SK-N-SH (cell line): ENCODE measurements around the gene B4GALNT3. TPM values are rescaled to one million over a fixed set of nuclear protein-coding genes. Genes with fewer than 3 reads are reported as not detected.

Experiments used
- CTCF ChIA-PET: fragments of 300-600, 350-600 bp; formaldehyde crosslinking; extraction: SDS; loops from one replicate; lab custom pipeline; 2021; lab: Yijun Ruan, JAX
- POLR2A ChIA-PET: fragments of 350-600 bp; sonication (Branson Sonifier 250); formaldehyde crosslinking; extraction: SDS; loops from one replicate; lab custom pipeline; 2020; ENCODE audit warnings: antibody characterized with exemption, inconsistent platforms; lab: Yijun Ruan, JAX
- DNase-seq: peaks from one replicate; pipeline ENCODE4 v3.0.0; 2012
- H2AFZ ChIP-seq: fragments of 200-600 bp; sonication (generic); 2 replicates; pipeline ENCODE4 v1.8.1; 2016; ENCODE audit warnings: antibody characterized with exemption, mild to moderate bottlenecking, low read depth
- H3F3A ChIP-seq: fragments of 200-600 bp; sonication (generic); replicated peaks from 2 replicates; pipeline ENCODE3; 2016; ENCODE audit warnings: antibody characterized with exemption, mild to moderate bottlenecking; ENCODE audit not compliant: insufficient read depth
- H3K27ac ChIP-seq, 2 experiments: fragments of 200-500 bp in 1 of 2; fragments of 200-600 bp in 1 of 2; sonication (Bioruptor generic) in 1 of 2; sonication (generic), shearing (Covaris generic) in 1 of 2; 2 replicates each; pipeline versions ENCODE4 v1.5.1 to v1.6.1; 2014 to 2016; ENCODE audit warnings: low read depth in 2 of 2, inconsistent platforms in 1 of 2, low read length in 1 of 2, mild to moderate bottlenecking in 1 of 2, mixed read lengths in 1 of 2
- H3K27me3 ChIP-seq: fragments of 200-600 bp; sonication (generic), shearing (Covaris generic); 2 replicates; pipeline ENCODE4 v1.6.1; 2016; ENCODE audit warnings: mixed run types; ENCODE audit not compliant: insufficient read depth
- H3K36me3 ChIP-seq, 2 experiments: fragments of 200-500 bp in 1 of 2; fragments of 200-600 bp in 1 of 2; sonication (Bioruptor generic) in 1 of 2; sonication (generic) in 1 of 2; replicated peaks in 1 of 2; 2 replicates each; pipeline versions ENCODE3 to v1.5.1; 2014 to 2016; ENCODE audit warnings: low read length in 1 of 2, mild to moderate bottlenecking in 1 of 2; ENCODE audit not compliant: insufficient read depth in 2 of 2, control insufficient read depth in 1 of 2
- H3K4me1 ChIP-seq, 2 experiments: fragments of 200-500 bp in 1 of 2; fragments of 200-600 bp in 1 of 2; sonication (Bioruptor generic) in 1 of 2; sonication (generic), shearing (Covaris generic) in 1 of 2; 2 replicates each; pipeline versions ENCODE4 v1.5.1 to v1.6.1; 2014 to 2016; ENCODE audit warnings: low read depth in 1 of 2, low read length in 1 of 2, mixed run types in 1 of 2; ENCODE audit not compliant: insufficient read depth in 2 of 2, control insufficient read depth in 1 of 2
- H3K4me2 ChIP-seq: fragments of 200-600 bp; sonication (generic), shearing (Covaris generic); 2 replicates; pipeline ENCODE4 v1.6.1; 2017; ENCODE audit warnings: mixed run types
- H3K4me3 ChIP-seq, 2 experiments: fragments of 200-500 bp in 1 of 2; fragments of 200-600 bp in 1 of 2; sonication (Bioruptor generic) in 1 of 2; sonication (generic), shearing (Covaris generic) in 1 of 2; 2 replicates each; pipeline versions ENCODE4 v1.5.1 to v1.8.1; 2014 to 2016; ENCODE audit warnings: low read depth in 2 of 2, inconsistent platforms in 1 of 2, low read length in 1 of 2, mild to moderate bottlenecking in 1 of 2, mixed read lengths in 1 of 2, moderate library complexity in 1 of 2
- H3K79me2 ChIP-seq: fragments of 200-600 bp; sonication (generic); 2 replicates; pipeline ENCODE4 v1.8.1; 2017; ENCODE audit warnings: mild to moderate bottlenecking; ENCODE audit not compliant: insufficient read depth
- H3K9ac ChIP-seq: fragments of 200-600 bp; sonication (generic); 2 replicates; pipeline ENCODE4 v1.6.1; 2017; ENCODE audit warnings: mixed run types
- H3K9me2 ChIP-seq: fragments of 200-600 bp; sonication (generic); 2 replicates; pipeline ENCODE4 v1.6.1; 2017; ENCODE audit warnings: mixed run types
- H3K9me3 ChIP-seq: fragments of 200-600 bp; sonication (generic); 2 replicates; pipeline ENCODE4 v1.6.1; 2017; ENCODE audit warnings: mixed run types, mild to moderate bottlenecking, moderate library complexity
- H4K20me1 ChIP-seq: fragments of 200-600 bp; sonication (generic); 2 replicates; pipeline ENCODE4 v1.6.1; 2017; ENCODE audit warnings: mild to moderate bottlenecking, mixed run types; ENCODE audit not compliant: insufficient read depth
- CHD2 ChIP-seq: fragments of 150-350 bp; IDR thresholded peaks from 2 replicates; pipeline ENCODE4 v1.6.1; 2018; ENCODE audit warnings: low read length; ENCODE audit not compliant: partially characterized antibody
- EZH2phosphoT487 ChIP-seq: fragments of 200-600 bp; sonication (generic); IDR thresholded peaks from 2 replicates; pipeline ENCODE4 v1.6.1; 2017; ENCODE audit warnings: low read depth, mixed run types, mild to moderate bottlenecking, antibody characterized with exemption, moderate library complexity, borderline replicate concordance
- FOSL2 ChIP-seq: IDR thresholded peaks from 2 replicates; pipeline ENCODE4 v1.4.0; 2012; ENCODE audit warnings: low read depth, mild to moderate bottlenecking, moderate library complexity, borderline replicate concordance
- MEF2A ChIP-seq: IDR thresholded peaks from 2 replicates; pipeline ENCODE4 v1.4.0; 2012; ENCODE audit warnings: low read depth, borderline replicate concordance
- MXI1 ChIP-seq: IDR thresholded peaks from 2 replicates; pipeline ENCODE4 v1.6.1; 2012; ENCODE audit warnings: mild to moderate bottlenecking, low read depth, low read length, improper control_type of control experiment
- POLR2AphosphoS5 ChIP-seq: IDR thresholded peaks from 2 replicates; pipeline ENCODE4 v1.6.1; 2012; ENCODE audit warnings: low read depth, low read length
- RAD21 ChIP-seq: IDR thresholded peaks from 2 replicates; pipeline ENCODE4 v1.6.1; 2012; ENCODE audit warnings: mild to moderate bottlenecking, low read length
- RXRA ChIP-seq: IDR thresholded peaks from 2 replicates; pipeline ENCODE4 v1.4.0; 2012; ENCODE audit warnings: low read depth, mild to moderate bottlenecking, borderline replicate concordance
- SMC3 ChIP-seq: IDR thresholded peaks from 2 replicates; pipeline ENCODE4 v1.6.1; 2012; ENCODE audit warnings: low read depth, low read length, improper control_type of control experiment
- YY1 ChIP-seq: IDR thresholded peaks from 2 replicates; pipeline ENCODE4 v1.4.0; 2012; ENCODE audit warnings: low read depth, mild to moderate bottlenecking
- WGBS: methylation state at CpG from one replicate; pipeline ENCODE4 v1.1.6; 2017; ENCODE audit warnings: low lambda C conversion rate; 5-methylcytosine and 5-hydroxymethylcytosine counted together
- polyA plus RNA-seq, 3 experiments: library from polyadenylated mRNA; depleted of rRNA; stranded (reverse); fragments of >200 nt; gene quantifications; 2 replicates each; pipeline ENCODE4 v1.2.3, GENCODE V29; 2012
- TF ChIP-seq, protein P1 (sequence below): IDR thresholded peaks from 2 replicates; pipeline ENCODE4 v1.4.0; 2012; ENCODE audit warnings: low read depth, borderline replicate concordance
- TF ChIP-seq, protein P2 (sequence below): IDR thresholded peaks from 2 replicates; pipeline ENCODE4 v1.6.1; 2012; ENCODE audit warnings: mild to moderate bottlenecking, low read depth, low read length, moderate library complexity
- TF ChIP-seq, protein P3 (sequence below): fragments of 150-350 bp; IDR thresholded peaks from 2 replicates; pipeline ENCODE4 v1.6.1; 2017; ENCODE audit warnings: antibody characterized with exemption, low read length, low read depth, borderline replicate concordance

Gene B4GALNT3
- polyA plus RNA-seq, 1 of the 3 experiments (the other 2 are of a cell fraction): 0.53 TPM

GRCh38 chr12:583251-583869, 123.6 kb downstream of the B4GALNT3 start:
- POLR2A ChIA-PET: interaction anchor here (1.1 kb wide), 1 partner anchor 14 kb away, joined by 3 read pairs; no protein-coding TSS in a partner anchor
- no peaks in the 10 kb centered on the region for H3K36me3 ChIP-seq
- no peaks in the 10 kb centered on the region for H3F3A ChIP-seq
- H3K4me3 ChIP-seq: no peak overlapping the region
- 76% methylated on average over 13 of the region's 13 CpGs for WGBS
- H2AFZ ChIP-seq: no peak overlapping the region
- CTCF ChIA-PET: interaction anchor here (0.7 to 2.4 kb wide), 3 partner anchors 167 to 366 kb away, joined by 3 to 5 read pairs (median 3); partner anchors contain the start of gene RAD52
- no peaks in the 10 kb centered on the region for H4K20me1 ChIP-seq
- H3K79me2 ChIP-seq: no peaks in the 10 kb centered on the region
- TF ChIP-seq MEF2A: no peak
- no peak for TF ChIP-seq RXRA
- TF ChIP-seq POLR2AphosphoS5: no peak
- no peak for TF ChIP-seq MXI1
- TF ChIP-seq, protein P1, sequence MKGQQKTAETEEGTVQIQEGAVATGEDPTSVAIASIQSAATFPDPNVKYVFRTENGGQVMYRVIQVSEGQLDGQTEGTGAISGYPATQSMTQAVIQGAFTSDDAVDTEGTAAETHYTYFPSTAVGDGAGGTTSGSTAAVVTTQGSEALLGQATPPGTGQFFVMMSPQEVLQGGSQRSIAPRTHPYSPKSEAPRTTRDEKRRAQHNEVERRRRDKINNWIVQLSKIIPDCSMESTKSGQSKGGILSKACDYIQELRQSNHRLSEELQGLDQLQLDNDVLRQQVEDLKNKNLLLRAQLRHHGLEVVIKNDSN: no peak
- no peak for TF ChIP-seq RAD21
- TF ChIP-seq, protein P2, sequence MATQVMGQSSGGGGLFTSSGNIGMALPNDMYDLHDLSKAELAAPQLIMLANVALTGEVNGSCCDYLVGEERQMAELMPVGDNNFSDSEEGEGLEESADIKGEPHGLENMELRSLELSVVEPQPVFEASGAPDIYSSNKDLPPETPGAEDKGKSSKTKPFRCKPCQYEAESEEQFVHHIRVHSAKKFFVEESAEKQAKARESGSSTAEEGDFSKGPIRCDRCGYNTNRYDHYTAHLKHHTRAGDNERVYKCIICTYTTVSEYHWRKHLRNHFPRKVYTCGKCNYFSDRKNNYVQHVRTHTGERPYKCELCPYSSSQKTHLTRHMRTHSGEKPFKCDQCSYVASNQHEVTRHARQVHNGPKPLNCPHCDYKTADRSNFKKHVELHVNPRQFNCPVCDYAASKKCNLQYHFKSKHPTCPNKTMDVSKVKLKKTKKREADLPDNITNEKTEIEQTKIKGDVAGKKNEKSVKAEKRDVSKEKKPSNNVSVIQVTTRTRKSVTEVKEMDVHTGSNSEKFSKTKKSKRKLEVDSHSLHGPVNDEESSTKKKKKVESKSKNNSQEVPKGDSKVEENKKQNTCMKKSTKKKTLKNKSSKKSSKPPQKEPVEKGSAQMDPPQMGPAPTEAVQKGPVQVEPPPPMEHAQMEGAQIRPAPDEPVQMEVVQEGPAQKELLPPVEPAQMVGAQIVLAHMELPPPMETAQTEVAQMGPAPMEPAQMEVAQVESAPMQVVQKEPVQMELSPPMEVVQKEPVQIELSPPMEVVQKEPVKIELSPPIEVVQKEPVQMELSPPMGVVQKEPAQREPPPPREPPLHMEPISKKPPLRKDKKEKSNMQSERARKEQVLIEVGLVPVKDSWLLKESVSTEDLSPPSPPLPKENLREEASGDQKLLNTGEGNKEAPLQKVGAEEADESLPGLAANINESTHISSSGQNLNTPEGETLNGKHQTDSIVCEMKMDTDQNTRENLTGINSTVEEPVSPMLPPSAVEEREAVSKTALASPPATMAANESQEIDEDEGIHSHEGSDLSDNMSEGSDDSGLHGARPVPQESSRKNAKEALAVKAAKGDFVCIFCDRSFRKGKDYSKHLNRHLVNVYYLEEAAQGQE: no peak
- TF ChIP-seq SMC3: no peak
- no peak for TF ChIP-seq CHD2
- TF ChIP-seq FOSL2: no peak
- no peak for TF ChIP-seq EZH2phosphoT487
- no peak for TF ChIP-seq YY1
- TF ChIP-seq, protein P3, sequence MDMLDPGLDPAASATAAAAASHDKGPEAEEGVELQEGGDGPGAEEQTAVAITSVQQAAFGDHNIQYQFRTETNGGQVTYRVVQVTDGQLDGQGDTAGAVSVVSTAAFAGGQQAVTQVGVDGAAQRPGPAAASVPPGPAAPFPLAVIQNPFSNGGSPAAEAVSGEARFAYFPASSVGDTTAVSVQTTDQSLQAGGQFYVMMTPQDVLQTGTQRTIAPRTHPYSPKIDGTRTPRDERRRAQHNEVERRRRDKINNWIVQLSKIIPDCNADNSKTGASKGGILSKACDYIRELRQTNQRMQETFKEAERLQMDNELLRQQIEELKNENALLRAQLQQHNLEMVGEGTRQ: no peak
- H3K27me3 ChIP-seq: no peaks in the 10 kb centered on the region
- H3K9ac ChIP-seq: no peak overlapping the region
- no peaks in the 10 kb centered on the region for H3K9me2 ChIP-seq
- H3K4me2 ChIP-seq: no peak overlapping the region
- DNase-seq: no peak
- peaks cover 0 to 12% of the 10 kb centered on the region in 2 experiments; a peak in 2 of 4 replicates for H3K4me1 ChIP-seq
- H3K9me3 ChIP-seq: no peaks in the 10 kb centered on the region
- H3K27ac ChIP-seq: no peak overlapping the region
